H9 (cell line): ENCODE results near the gene SNAPC2. TPM values are rescaled to one million over a fixed set of nuclear protein-coding genes. Genes with fewer than 3 reads are reported as not detected.

ENCODE experiments used
- DNase-seq: peaks from one replicate; pipeline ENCODE4 v3.0.0-alpha.2; 2017
- H2AFZ ChIP-seq: one replicate; pipeline ENCODE4 v1.6.1; 2013; ENCODE audit warnings: mild to moderate bottlenecking, low read length, control low read depth, moderate library complexity
- H2AK5ac ChIP-seq: 2 replicates; pipeline ENCODE4 v1.6.1; 2013; ENCODE audit warnings: low read length, control low read depth, mixed read lengths; ENCODE audit not compliant: insufficient read length
- H2BK120ac ChIP-seq: one replicate; pipeline ENCODE4 v1.6.1; 2013; ENCODE audit warnings: low read depth, mild to moderate bottlenecking, low read length, control low read depth, inconsistent platforms; ENCODE audit not compliant: poor library complexity, severe bottlenecking
- H2BK12ac ChIP-seq: 2 replicates; pipeline ENCODE4 v1.6.1; 2013; ENCODE audit warnings: low read length, control low read depth, mixed read lengths, low read depth; ENCODE audit not compliant: insufficient read length
- H2BK15ac ChIP-seq: 2 replicates; pipeline ENCODE4 v1.6.1; 2013; ENCODE audit warnings: low read depth, low read length, control low read depth
- H2BK20ac ChIP-seq: one replicate; pipeline ENCODE4 v1.6.1; 2013; ENCODE audit warnings: low read depth, mild to moderate bottlenecking, low read length, control low read depth, inconsistent platforms; ENCODE audit not compliant: poor library complexity, severe bottlenecking
- H2BK5ac ChIP-seq: 2 replicates; pipeline ENCODE4 v1.6.1; 2013; ENCODE audit warnings: low read length, control low read depth, mixed read lengths; ENCODE audit not compliant: insufficient read length
- H3K14ac ChIP-seq: 2 replicates; pipeline ENCODE4 v1.6.1; 2013; ENCODE audit warnings: low read length, control low read depth; ENCODE audit not compliant: insufficient read depth
- H3K18ac ChIP-seq: 2 replicates; pipeline ENCODE4 v1.6.1; 2013; ENCODE audit warnings: low read depth, mild to moderate bottlenecking, mixed read lengths, low read length, control low read depth; ENCODE audit not compliant: insufficient read length
- H3K23ac ChIP-seq: 2 replicates; pipeline ENCODE4 v1.6.1; 2013; ENCODE audit warnings: low read length, control low read depth, mixed read lengths, low read depth; ENCODE audit not compliant: insufficient read length
- H3K23me2 ChIP-seq: 2 replicates; pipeline ENCODE4 v1.6.1; 2013; ENCODE audit warnings: low read depth, mild to moderate bottlenecking, mixed read lengths, low read length, control low read depth; ENCODE audit not compliant: insufficient read length, poor library complexity, severe bottlenecking
- H3K27ac ChIP-seq: 2 replicates; pipeline ENCODE4 v1.5.1; 2013; ENCODE audit warnings: low read length, control low read depth, mixed read lengths, low read depth; ENCODE audit not compliant: insufficient read length
- H3K27me3 ChIP-seq: 2 replicates; pipeline ENCODE4 v1.6.1; 2013; ENCODE audit warnings: low read length, control low read depth, inconsistent platforms; ENCODE audit not compliant: insufficient read depth
- H3K4ac ChIP-seq: 2 replicates; pipeline ENCODE4 v1.6.1; 2013; ENCODE audit warnings: low read depth, mild to moderate bottlenecking, control low read depth, inconsistent platforms, low read length, moderate library complexity
- H3K4me1 ChIP-seq: 2 replicates; pipeline ENCODE4 v1.6.1; 2013; ENCODE audit warnings: low read length, control low read depth, inconsistent platforms; ENCODE audit not compliant: insufficient read depth
- H3K4me2 ChIP-seq: 2 replicates; pipeline ENCODE4 v1.6.1; 2013; ENCODE audit warnings: low read length, control low read depth, mixed read lengths; ENCODE audit not compliant: insufficient read length, insufficient read depth
- H3K56ac ChIP-seq: 2 replicates; pipeline ENCODE4 v1.6.1; 2013; ENCODE audit warnings: low read depth, mild to moderate bottlenecking, mixed read lengths, low read length, control low read depth; ENCODE audit not compliant: insufficient read length
- H3K79me1 ChIP-seq: 2 replicates; pipeline ENCODE4 v1.6.1; 2013; ENCODE audit warnings: low read depth, mild to moderate bottlenecking, moderate library complexity, low read length, control low read depth, inconsistent platforms; ENCODE audit not compliant: insufficient read depth, poor library complexity, severe bottlenecking
- H3K79me2 ChIP-seq: 2 replicates; pipeline ENCODE4 v1.6.1; 2013; ENCODE audit warnings: low read length, control low read depth, inconsistent platforms; ENCODE audit not compliant: insufficient read depth
- H3K9ac ChIP-seq: 2 replicates; pipeline ENCODE4 v1.6.1; 2013; ENCODE audit warnings: low read length, control low read depth, mixed read lengths; ENCODE audit not compliant: insufficient read length; ENCODE audit errors: extremely low read depth
- H3K9me3 ChIP-seq: one replicate; pipeline ENCODE4 v1.6.1; 2013; ENCODE audit warnings: low read depth, low read length, inconsistent platforms; ENCODE audit not compliant: control insufficient read depth
- H3T11ph ChIP-seq: one replicate; pipeline ENCODE4 v1.6.1; 2013; ENCODE audit warnings: mild to moderate bottlenecking, low read length, control low read depth, inconsistent platforms
- H4K20me1 ChIP-seq: one replicate; pipeline ENCODE4 v1.6.1; 2013; ENCODE audit not compliant: control insufficient read depth, insufficient read length, insufficient read depth
- H4K5ac ChIP-seq: 2 replicates; pipeline ENCODE4 v1.6.1; 2013; ENCODE audit warnings: low read depth, mild to moderate bottlenecking, mixed read lengths, low read length, control low read depth; ENCODE audit not compliant: insufficient read length
- H4K8ac ChIP-seq: replicated peaks from 2 replicates; pipeline ENCODE4 v1.6.1; 2013; ENCODE audit warnings: low read length, control low read depth, mixed read lengths, low read depth; ENCODE audit not compliant: insufficient read length
- H4K91ac ChIP-seq: 2 replicates; pipeline ENCODE4 v1.6.1; 2013; ENCODE audit warnings: low read depth, mild to moderate bottlenecking, moderate library complexity, mixed read lengths, low read length, control low read depth; ENCODE audit not compliant: insufficient read length
- H3K27ac Mint-ChIP-seq, 3 experiments: 2 replicates in 2 of 3; 3 replicates in 1 of 3; pipeline ENCODE4 v1.8.0; 2020 to 2021; ENCODE audit warnings: mixed read lengths in 3 of 3, mild to moderate bottlenecking in 1 of 3, moderate library complexity in 1 of 3
- H3K27me3 Mint-ChIP-seq: 2 replicates; pipeline ENCODE4 v1.8.0; 2021; ENCODE audit warnings: low read depth, mild to moderate bottlenecking, moderate library complexity, mixed read lengths
- H3K36me3 Mint-ChIP-seq, 3 experiments: 2 replicates in 2 of 3; 3 replicates in 1 of 3; pipeline ENCODE4 v1.8.0; 2020 to 2021; ENCODE audit warnings: low read depth in 3 of 3, mixed read lengths in 3 of 3; ENCODE audit not compliant: insufficient read depth in 1 of 3
- H3K4me1 Mint-ChIP-seq, 2 experiments: 2 replicates each; pipeline ENCODE4 v1.8.0; 2020; ENCODE audit warnings: mixed read lengths in 2 of 2
- H3K4me3 Mint-ChIP-seq, 2 experiments: 2 replicates in 1 of 2; 3 replicates in 1 of 2; pipeline ENCODE4 v1.8.0; 2020 to 2021; ENCODE audit warnings: mild to moderate bottlenecking in 2 of 2, mixed read lengths in 2 of 2, moderate library complexity in 1 of 2
- H3K9me3 Mint-ChIP-seq, 2 experiments: 2 replicates in 1 of 2; 3 replicates in 1 of 2; pipeline ENCODE4 v1.8.0; 2020; ENCODE audit warnings: mild to moderate bottlenecking in 2 of 2, mixed read lengths in 2 of 2, moderate library complexity in 1 of 2
- CTCF ChIP-seq: fragments of 200-600 bp; sonication (generic); conservative IDR thresholded peaks from 3 replicates; pipeline ENCODE4 v1.8.0; 2021; ENCODE audit warnings: antibody characterized with exemption, mild to moderate bottlenecking
- WGBS: extraction: QIAGEN DNeasy Blood & Tissue Kit; methylation state at CpG from one replicate; pipeline ENCODE4 v1.1.7; 2013; ENCODE audit warnings: missing lambda C conversion rate, low lambda C conversion rate, mixed read lengths; ENCODE audit not compliant: insufficient read length; ENCODE audit errors: extremely low coverage; 5-methylcytosine and 5-hydroxymethylcytosine counted together
- total RNA-seq: library from RNA; stranded (reverse); gene quantifications from 2 replicates; pipeline ENCODE4 v1.2.1, GENCODE V29; 2021

SNAPC2 gene
- total RNA-seq, 1 experiment from 2014 or later = 17.8 TPM

DNA sequence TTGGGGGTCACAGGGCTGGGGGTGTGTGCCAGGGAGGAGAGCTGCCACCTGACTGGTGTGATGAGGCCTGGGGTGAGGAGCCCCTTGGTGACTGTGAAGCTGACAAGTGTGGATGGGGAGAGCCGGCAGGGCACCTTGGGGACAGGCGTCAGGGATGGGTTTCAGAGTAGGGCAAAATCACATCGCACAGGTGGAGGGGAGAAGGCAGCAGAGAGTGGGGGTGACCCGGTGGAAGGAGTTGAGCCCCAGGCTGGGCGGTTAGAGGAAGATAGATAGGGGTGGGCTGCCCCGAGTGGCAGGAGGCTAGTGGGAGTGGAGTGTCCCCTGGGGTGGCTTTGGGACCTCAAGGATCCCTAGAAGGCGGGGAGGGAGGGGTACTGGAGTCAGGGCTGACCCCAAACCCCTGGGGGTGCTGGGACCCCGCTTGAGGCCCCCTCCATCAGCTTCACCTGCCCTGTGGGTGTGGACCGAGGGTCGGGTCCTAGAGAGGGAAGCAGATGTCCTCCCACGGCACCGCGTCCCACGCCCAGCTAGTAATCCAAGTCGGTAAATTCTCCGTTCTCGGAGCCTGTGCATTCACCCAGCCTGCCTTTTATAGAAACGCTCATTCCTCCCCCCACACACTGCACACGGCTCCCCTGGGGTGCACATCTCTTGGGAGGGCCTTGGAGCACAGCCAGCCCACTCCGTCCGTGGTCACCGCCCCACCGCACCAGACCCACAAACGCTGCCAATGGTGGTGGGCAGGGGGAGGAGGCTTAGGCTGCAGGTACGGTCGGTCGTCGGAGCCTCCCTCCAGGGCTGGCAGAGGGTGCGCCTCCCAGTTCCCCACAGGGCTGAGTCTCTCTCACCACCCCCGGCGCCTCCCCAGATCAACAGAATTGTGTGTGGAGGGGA lies 3.4 kb downstream of the SNAPC2 start:
- peaks cover 4% of the 10 kb centered on the region for H3K23me2 ChIP-seq
- no peak overlapping the region for H2BK15ac ChIP-seq
- no peak overlapping the region for H3K27ac ChIP-seq
- Mint-ChIP-seq H3K4me1 (peaks cover 15 to 19% of the 10 kb centered on the region in 2 experiments), H3K9me3 (no peaks in the 10 kb centered on the region; a peak in 1 of 5 replicates), H3K4me3 (peak overlapping the region in 1 of 2 experiments; percentile 41; a peak in 1 of 5 replicates), H3K36me3 (peaks cover 6 to 21% (median 12%) of the 10 kb centered on the region in 3 experiments; a peak in 5 of 7 replicates), H3K27ac (peak overlapping the region in 1 of 3 experiments; percentile 14; a peak in 1 of 7 replicates), H3K27me3 (peaks cover 11% of the 10 kb centered on the region)
- H3K9ac ChIP-seq = no peak overlapping the region
- no CpG with 5 or more reads among the region's 31 CpGs for WGBS
- H4K91ac ChIP-seq = no peak overlapping the region
- no peak overlapping the region for H3K18ac ChIP-seq
- H3K14ac ChIP-seq = no peak overlapping the region
- H2BK120ac ChIP-seq = no peak overlapping the region
- no peaks in the 10 kb centered on the region for H4K20me1 ChIP-seq
- H3K27me3 ChIP-seq = no peaks in the 10 kb centered on the region; the same call in 1 of the 2 replicates
- H3K4me2 ChIP-seq = no peak overlapping the region
- H3K79me1 ChIP-seq = no peaks in the 10 kb centered on the region
- no peaks in the 10 kb centered on the region for H3K79me2 ChIP-seq
- no peak overlapping the region for H3K23ac ChIP-seq
- no peak for DNase-seq
- H2AFZ ChIP-seq = no peak overlapping the region
- no peak overlapping the region for H3T11ph ChIP-seq
- H3K4me1 ChIP-seq = 0 out of 2 replicates have a peak, but pooled peaks cover 4% of the 10 kb centered on the region
- H2BK20ac ChIP-seq = no peak overlapping the region
- H4K8ac ChIP-seq = no peak overlapping the region
- no peak for TF ChIP-seq CTCF
- no peaks in the 10 kb centered on the region for H3K9me3 ChIP-seq
- no peak overlapping the region for H4K5ac ChIP-seq
- no peak overlapping the region for H3K56ac ChIP-seq
- no peak overlapping the region for H2BK5ac ChIP-seq
- H2BK12ac ChIP-seq = no peak overlapping the region
- no peak overlapping the region for H2AK5ac ChIP-seq
- H3K4ac ChIP-seq = no peak overlapping the region
